ENCODE data around the gene ABHD10. TPM values are rescaled to one million over a fixed set of nuclear protein-coding genes. Genes with fewer than 3 reads are reported as not detected.
"Not testable (repeated sequence)": the region's sequence is repeated elsewhere in the genome, so short reads cannot be mapped to it uniquely, and the experiment has no call there.

Gene ABHD10
- total RNA-seq, 3 donors from 2014 or later (not counting 1 experiment from before 2014, with no cell fraction given): 21.6 to 24.0 (median 22.6) TPM

DNA sequence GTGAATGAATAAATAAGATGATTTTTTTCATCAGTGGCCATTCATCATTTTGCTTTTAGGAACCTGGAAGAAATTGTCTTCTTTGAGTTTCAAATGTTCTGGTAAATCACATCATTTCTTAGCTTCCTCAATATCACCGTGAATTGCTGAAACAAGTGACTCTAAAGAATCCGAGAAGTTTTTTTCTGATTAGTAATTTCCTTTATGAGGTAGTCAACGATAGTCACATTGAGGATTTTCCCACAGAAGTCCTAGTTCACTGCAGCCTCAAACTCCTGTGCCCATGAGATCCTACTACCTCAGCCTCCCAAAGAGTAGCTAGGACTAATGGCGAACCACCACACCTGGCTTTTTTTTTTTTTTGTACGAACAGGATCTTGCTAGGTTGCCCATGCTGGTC lies 52.1 kb downstream of the ABHD10 start:
- H3K4me3 Mint-ChIP-seq: no peak overlapping the region
- no peaks in the 10 kb centered on the region for H3K36me3 ChIP-seq (ENCODE audit: control insufficient read depth, insufficient read depth, low read length)
- ATAC-seq (no peak), DNase-seq (no peak)
- H3K27me3 Mint-ChIP-seq (ENCODE audit: low read depth in 2 of 2): peaks cover 0 to 4% of the 10 kb centered on the region in 2 donors
- no peaks in the 10 kb centered on the region for H3K9me3 ChIP-seq (ENCODE audit: control insufficient read depth, insufficient read depth, low read length)
- no peak overlapping the region for H3K4me3 ChIP-seq (ENCODE audit: low read length)
- no peaks in the 10 kb centered on the region for H3K36me3 Mint-ChIP-seq
- H3K27ac Mint-ChIP-seq: no peak overlapping the region
- no peaks in the 10 kb centered on the region for H3K9me3 Mint-ChIP-seq
- TF ChIP-seq, protein P1, sequence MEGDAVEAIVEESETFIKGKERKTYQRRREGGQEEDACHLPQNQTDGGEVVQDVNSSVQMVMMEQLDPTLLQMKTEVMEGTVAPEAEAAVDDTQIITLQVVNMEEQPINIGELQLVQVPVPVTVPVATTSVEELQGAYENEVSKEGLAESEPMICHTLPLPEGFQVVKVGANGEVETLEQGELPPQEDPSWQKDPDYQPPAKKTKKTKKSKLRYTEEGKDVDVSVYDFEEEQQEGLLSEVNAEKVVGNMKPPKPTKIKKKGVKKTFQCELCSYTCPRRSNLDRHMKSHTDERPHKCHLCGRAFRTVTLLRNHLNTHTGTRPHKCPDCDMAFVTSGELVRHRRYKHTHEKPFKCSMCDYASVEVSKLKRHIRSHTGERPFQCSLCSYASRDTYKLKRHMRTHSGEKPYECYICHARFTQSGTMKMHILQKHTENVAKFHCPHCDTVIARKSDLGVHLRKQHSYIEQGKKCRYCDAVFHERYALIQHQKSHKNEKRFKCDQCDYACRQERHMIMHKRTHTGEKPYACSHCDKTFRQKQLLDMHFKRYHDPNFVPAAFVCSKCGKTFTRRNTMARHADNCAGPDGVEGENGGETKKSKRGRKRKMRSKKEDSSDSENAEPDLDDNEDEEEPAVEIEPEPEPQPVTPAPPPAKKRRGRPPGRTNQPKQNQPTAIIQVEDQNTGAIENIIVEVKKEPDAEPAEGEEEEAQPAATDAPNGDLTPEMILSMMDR (IDR thresholded peaks at IDR 0.05): no peak
- H3K27ac ChIP-seq (ENCODE audit: low read length): no peak overlapping the region
- 83% methylated on average over 3 of the region's 5 CpGs for WGBS (ENCODE audit: insufficient coverage)
- no peaks in the 10 kb centered on the region for H3K4me1 Mint-ChIP-seq
- intact Hi-C loops (cut with micrococcal nuclease): no loop called here
- H3K27me3 ChIP-seq (ENCODE audit: control insufficient read depth, insufficient read depth, low read length): no peaks in the 10 kb centered on the region
- H3K4me1 ChIP-seq (ENCODE audit: control insufficient read depth, insufficient read depth, low read length): no peaks in the 10 kb centered on the region

DNA sequence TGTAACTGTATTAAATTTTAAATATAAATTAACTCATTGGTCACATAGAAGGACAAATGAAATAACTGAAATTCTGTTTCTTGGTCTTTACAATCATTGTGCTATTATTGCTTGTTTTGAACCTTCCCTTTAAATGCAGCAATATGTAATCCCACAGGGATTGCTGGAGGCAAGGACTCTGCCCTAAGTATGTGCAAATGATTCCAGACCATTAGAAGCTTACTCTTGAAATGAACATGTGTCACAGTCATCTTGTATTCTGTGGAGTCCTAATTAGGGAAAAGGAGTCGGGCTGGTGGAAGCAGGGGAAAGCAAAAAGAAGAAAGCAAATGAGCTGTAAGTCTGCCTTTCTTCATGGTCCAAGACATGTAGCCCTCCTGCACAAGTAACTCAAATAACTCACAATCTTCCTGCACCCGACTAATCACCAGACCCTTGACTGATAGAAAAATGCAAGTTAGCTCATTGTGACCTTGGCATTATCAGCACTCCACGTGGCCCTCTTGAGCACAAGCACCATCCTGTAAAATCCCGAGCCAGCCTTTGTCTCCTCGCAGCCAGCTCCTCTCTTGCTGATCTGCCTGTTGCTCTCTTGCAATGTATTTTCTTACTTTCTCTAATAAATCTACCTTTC lies 53.4 kb downstream of the ABHD10 start:
- H3K9me3 Mint-ChIP-seq: no peaks in the 10 kb centered on the region
- H3K4me3 Mint-ChIP-seq: no peak overlapping the region
- WGBS (ENCODE audit: insufficient coverage): 85% methylated on average over 5 of the region's 5 CpGs
- ATAC-seq (no peak), DNase-seq (no peak)
- peaks cover 0 to 4% of the 10 kb centered on the region in 2 donors for H3K27me3 Mint-ChIP-seq (ENCODE audit: low read depth in 2 of 2)
- H3K27ac ChIP-seq (ENCODE audit: low read length): no peak overlapping the region
- no peak overlapping the region for H3K4me3 ChIP-seq (ENCODE audit: low read length)
- H3K27ac Mint-ChIP-seq: no peak overlapping the region
- intact Hi-C loops (cut with micrococcal nuclease): no loop called here
- H3K4me1 Mint-ChIP-seq: no peaks in the 10 kb centered on the region
- TF ChIP-seq, protein P1 (IDR thresholded peaks at IDR 0.05): no peak
- no peaks in the 10 kb centered on the region for H3K9me3 ChIP-seq (ENCODE audit: control insufficient read depth, insufficient read depth, low read length)
- H3K36me3 ChIP-seq (ENCODE audit: control insufficient read depth, insufficient read depth, low read length): no peaks in the 10 kb centered on the region
- no peaks in the 10 kb centered on the region for H3K27me3 ChIP-seq (ENCODE audit: control insufficient read depth, insufficient read depth, low read length)
- no peaks in the 10 kb centered on the region for H3K4me1 ChIP-seq (ENCODE audit: control insufficient read depth, insufficient read depth, low read length)
- no peaks in the 10 kb centered on the region for H3K36me3 Mint-ChIP-seq

DNA sequence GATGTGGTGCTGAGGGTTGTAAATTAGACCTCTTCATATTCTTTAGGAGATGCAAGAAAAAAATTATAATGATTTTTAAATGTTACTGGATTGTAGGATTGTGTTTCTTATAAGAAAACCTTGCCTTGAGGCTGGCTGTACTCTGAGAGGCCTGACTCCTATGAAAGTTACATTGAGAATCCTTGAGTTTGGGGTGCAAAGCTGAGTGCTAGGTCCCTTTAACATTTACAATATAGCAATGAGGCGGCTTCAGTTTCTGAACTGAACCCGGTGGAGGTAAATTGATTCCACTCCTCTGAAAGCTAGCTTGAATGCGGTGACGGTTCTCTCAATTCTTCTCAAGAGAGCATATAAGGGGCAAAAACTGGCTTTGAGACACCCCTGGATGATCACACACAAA lies 55.6 kb downstream of the ABHD10 start, which contains the start of gene TMPRSS7:
Gene TMPRSS7 (plus strand): TSS at position 301 of the 400 bp plus-strand sequence. CDS start 110 bp downstream, outside the sequence.
- intact Hi-C loops (cut with micrococcal nuclease): no loop called here
- H3K4me1 ChIP-seq (ENCODE audit: control insufficient read depth, insufficient read depth, low read length): no peaks in the 10 kb centered on the region
- no peak within 1 kb of the TSS for H3K4me3 ChIP-seq (ENCODE audit: low read length)
- no peak for ATAC-seq
- no peaks in the 10 kb centered on the region for H3K9me3 ChIP-seq (ENCODE audit: control insufficient read depth, insufficient read depth, low read length)
- no peaks in the 10 kb centered on the region for H3K9me3 Mint-ChIP-seq
- H3K27me3 Mint-ChIP-seq (ENCODE audit: low read depth in 2 of 2): peaks cover 4 to 7% of the 10 kb centered on the region in 2 donors
- H3K36me3 ChIP-seq (ENCODE audit: control insufficient read depth, insufficient read depth, low read length): no peaks in the 10 kb centered on the region
- TF ChIP-seq, protein P1 (IDR thresholded peaks at IDR 0.05): no peak
- H3K4me3 Mint-ChIP-seq: no peak within 1 kb of the TSS
- WGBS (ENCODE audit: insufficient coverage): 97% methylated on average over 4 of the region's 4 CpGs
- no peaks in the 10 kb centered on the region for H3K4me1 Mint-ChIP-seq
- H3K27me3 ChIP-seq (ENCODE audit: control insufficient read depth, insufficient read depth, low read length): no peaks in the 10 kb centered on the region
- H3K27ac Mint-ChIP-seq: no peak within 1 kb of the TSS
- DNase-seq: no peak
- H3K27ac ChIP-seq (ENCODE audit: low read length): no peak within 1 kb of the TSS
- H3K36me3 Mint-ChIP-seq: no peaks in the 10 kb centered on the region

DNA sequence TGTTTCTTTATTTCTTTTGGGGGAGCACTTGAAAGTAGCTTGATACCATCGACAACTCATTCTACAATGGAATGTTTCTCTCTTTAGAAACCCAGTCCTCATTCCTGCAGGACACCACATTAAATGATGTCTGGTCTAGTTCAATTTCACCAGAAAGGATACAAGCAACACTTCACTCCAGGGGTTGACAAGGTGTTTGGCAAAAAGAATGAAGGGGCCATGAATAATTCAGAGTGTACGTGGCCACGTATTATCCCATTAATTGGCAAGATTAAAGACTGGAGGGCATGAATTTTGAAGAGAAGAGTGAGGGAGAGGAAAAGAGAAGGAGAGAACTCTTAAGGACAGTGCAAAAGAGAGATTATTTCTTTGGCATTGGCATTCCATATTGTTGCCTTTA lies 56.4 kb downstream of the ABHD10 start:
- Histone ChIP-seq H3K9me3 (ENCODE audit: control insufficient read depth, insufficient read depth, low read length) (no peaks in the 10 kb centered on the region), H3K4me3 (ENCODE audit: low read length) (no peak overlapping the region), H3K4me1 (ENCODE audit: control insufficient read depth, insufficient read depth, low read length) (no peaks in the 10 kb centered on the region), H3K36me3 (ENCODE audit: control insufficient read depth, insufficient read depth, low read length) (no peaks in the 10 kb centered on the region), H3K27me3 (ENCODE audit: control insufficient read depth, insufficient read depth, low read length) (no peaks in the 10 kb centered on the region), H3K27ac (ENCODE audit: low read length) (no peak overlapping the region)
- Mint-ChIP-seq H3K4me3 (no peak overlapping the region), H3K9me3 (no peaks in the 10 kb centered on the region), H3K4me1 (no peaks in the 10 kb centered on the region), H3K27ac (no peak overlapping the region), H3K27me3 (ENCODE audit: low read depth in 2 of 2) (peaks cover 4 to 7% of the 10 kb centered on the region in 2 donors), H3K36me3 (no peaks in the 10 kb centered on the region)
- 81% methylated on average over 3 of the region's 3 CpGs for WGBS (ENCODE audit: insufficient coverage)
- DNase-seq (no peak), ATAC-seq (no peak)
- TF ChIP-seq, protein P1 (IDR thresholded peaks at IDR 0.05): no peak
- intact Hi-C loops (cut with micrococcal nuclease): no loop called here

DNA sequence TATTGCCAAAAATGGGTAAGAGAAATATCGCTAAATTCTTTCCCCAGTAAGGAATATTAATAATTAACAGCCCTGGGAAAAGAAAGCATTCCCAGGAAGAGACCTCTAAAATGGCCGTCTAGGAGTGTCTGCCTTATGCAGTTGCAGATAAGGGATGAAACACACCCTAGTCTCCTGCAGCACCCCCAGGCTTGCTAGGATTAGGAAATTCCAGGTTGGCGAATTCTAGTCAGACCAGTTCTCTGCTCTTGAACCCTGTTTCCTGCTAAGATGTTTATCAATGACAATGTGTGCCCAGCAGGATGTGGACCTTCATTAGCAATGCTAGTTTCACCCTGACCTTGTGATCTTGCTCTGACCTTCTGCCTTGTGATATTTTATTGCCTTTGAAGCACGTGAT lies 58.4 kb downstream of the ABHD10 start:
- H3K27ac Mint-ChIP-seq; ATAC-seq; H3K36me3 ChIP-seq (ENCODE audit: control insufficient read depth, insufficient read depth, low read length): not testable (repeated sequence)

More for the DNA sequence above, 58.4 kb downstream of the ABHD10 start:
- H3K4me1 ChIP-seq (ENCODE audit: control insufficient read depth, insufficient read depth, low read length); H3K4me3 Mint-ChIP-seq; DNase-seq; H3K9me3 Mint-ChIP-seq; H3K27me3 ChIP-seq (ENCODE audit: control insufficient read depth, insufficient read depth, low read length); H3K4me1 Mint-ChIP-seq; intact Hi-C loops (cut with micrococcal nuclease); H3K4me3 ChIP-seq (ENCODE audit: low read length); H3K9me3 ChIP-seq (ENCODE audit: control insufficient read depth, insufficient read depth, low read length); H3K27ac ChIP-seq (ENCODE audit: low read length); H3K36me3 Mint-ChIP-seq: not testable (repeated sequence)
- H3K27me3 Mint-ChIP-seq (ENCODE audit: low read depth in 2 of 2): peaks cover 7 to 12% of the 10 kb centered on the region in 2 donors
- 71% methylated on average over 2 of the region's 4 CpGs for WGBS (ENCODE audit: insufficient coverage)

Data from natural killer cell (primary cell).